ENCODE results near the gene ERGIC1. TPM values are rescaled to one million over a fixed set of nuclear protein-coding genes. Genes with fewer than 3 reads are reported as not detected.
"Not testable (repeated sequence)": the region's sequence is repeated elsewhere in the genome, so short reads cannot be mapped to it uniquely, and the experiment has no call there.

Gene ERGIC1
- polyA plus RNA-seq, 4 donors = 58.1 to 127 (median 94.1) TPM

- DNase-seq = no peak
- H3K9me3 ChIP-seq (ENCODE audit: control insufficient read depth in 2 of 2, insufficient read depth in 1 of 2, low read depth in 1 of 2, low read length in 1 of 2) = no peaks in the 10 kb centered on the region
- H3K27me3 ChIP-seq (ENCODE audit: control insufficient read depth in 3 of 3, insufficient read depth in 3 of 3, low read length in 3 of 3) = no peaks in the 10 kb centered on the region
- no peak overlapping the region for H3K4me3 ChIP-seq (ENCODE audit: low read depth in 1 of 3, low read length in 3 of 3)
- peaks cover 0 to 43% (median 0%) of the 10 kb centered on the region in 3 donors for H3K36me3 ChIP-seq (ENCODE audit: control insufficient read depth in 3 of 3, insufficient read depth in 2 of 3, low read depth in 1 of 3, low read length in 3 of 3)
- no peak for FAIRE-seq
- WGBS, 3 donors = 69 to 88% (median 80%) methylated on average over 7 of the region's 7 CpGs
- peaks cover 6 to 19% (median 19%) of the 10 kb centered on the region in 3 donors for H3K4me1 ChIP-seq (ENCODE audit: control insufficient read depth in 3 of 3, insufficient read depth in 2 of 3, low read depth in 1 of 3, low read length in 2 of 3)
- H3K27ac ChIP-seq (ENCODE audit: low read depth in 1 of 3, low read length in 2 of 3) = no peak overlapping the region
Measured at GRCh38 chr5:172845154-172845553, 11.1 kb downstream of the ERGIC1 start.

- H3K27ac ChIP-seq (ENCODE audit: low read depth in 1 of 3, low read length in 2 of 3) = no peak overlapping the region
- DNase-seq (no peak), FAIRE-seq (no peak)
- H3K9me3 ChIP-seq (ENCODE audit: control insufficient read depth in 2 of 2, insufficient read depth in 1 of 2, low read depth in 1 of 2, low read length in 1 of 2) = no peaks in the 10 kb centered on the region
- no peaks in the 10 kb centered on the region for H3K27me3 ChIP-seq (ENCODE audit: control insufficient read depth in 3 of 3, insufficient read depth in 3 of 3, low read length in 3 of 3)
- H3K36me3 ChIP-seq (ENCODE audit: control insufficient read depth in 3 of 3, insufficient read depth in 2 of 3, low read depth in 1 of 3, low read length in 3 of 3) = peaks cover 0 to 39% (median 0%) of the 10 kb centered on the region in 3 donors
- H3K4me3 ChIP-seq (ENCODE audit: low read depth in 1 of 3, low read length in 3 of 3) = no peak overlapping the region
- WGBS, 3 donors = 92 to 95% (median 95%) methylated on average over 5 of the region's 5 CpGs
- H3K4me1 ChIP-seq (ENCODE audit: control insufficient read depth in 3 of 3, insufficient read depth in 2 of 3, low read depth in 1 of 3, low read length in 2 of 3) = peaks cover 9 to 24% (median 19%) of the 10 kb centered on the region in 3 donors
Measured at GRCh38 chr5:172845576-172845975, 11.5 kb downstream of the ERGIC1 start.

GRCh38 chr5:172846249-172846648 lies 12.2 kb downstream of the ERGIC1 start:
- FAIRE-seq = no peak
- DNase-seq = no peak
- peak overlapping the region in 1 of 3 donors; percentile 8 for H3K27ac ChIP-seq (ENCODE audit: low read depth in 1 of 3, low read length in 2 of 3)
- no peaks in the 10 kb centered on the region for H3K27me3 ChIP-seq (ENCODE audit: control insufficient read depth in 3 of 3, insufficient read depth in 3 of 3, low read length in 3 of 3)
- H3K4me3 ChIP-seq (ENCODE audit: low read depth in 1 of 3, low read length in 3 of 3) = no peak overlapping the region
- peaks cover 0 to 34% (median 0%) of the 10 kb centered on the region in 3 donors for H3K36me3 ChIP-seq (ENCODE audit: control insufficient read depth in 3 of 3, insufficient read depth in 2 of 3, low read depth in 1 of 3, low read length in 3 of 3)
- H3K9me3 ChIP-seq (ENCODE audit: control insufficient read depth in 2 of 2, insufficient read depth in 1 of 2, low read depth in 1 of 2, low read length in 1 of 2) = no peaks in the 10 kb centered on the region
- H3K4me1 ChIP-seq (ENCODE audit: control insufficient read depth in 3 of 3, insufficient read depth in 2 of 3, low read depth in 1 of 3, low read length in 2 of 3) = peaks cover 9 to 24% (median 19%) of the 10 kb centered on the region in 3 donors
- 92 to 95% (median 93%) methylated on average over 5 of the region's 5 CpGs for WGBS, 3 donors

- FAIRE-seq = no peak
- no peak for DNase-seq
- WGBS, 3 donors = 48 to 65% (median 62%) methylated on average over 4 of the region's 4 CpGs
- H3K4me3 ChIP-seq (ENCODE audit: low read depth in 1 of 3, low read length in 3 of 3) = no peak overlapping the region
- H3K4me1 ChIP-seq (ENCODE audit: control insufficient read depth in 3 of 3, insufficient read depth in 2 of 3, low read depth in 1 of 3, low read length in 2 of 3) = peaks cover 10 to 24% (median 19%) of the 10 kb centered on the region in 3 donors
- peaks cover 0 to 34% (median 0%) of the 10 kb centered on the region in 3 donors for H3K36me3 ChIP-seq (ENCODE audit: control insufficient read depth in 3 of 3, insufficient read depth in 2 of 3, low read depth in 1 of 3, low read length in 3 of 3)
- H3K27me3 ChIP-seq (ENCODE audit: control insufficient read depth in 3 of 3, insufficient read depth in 3 of 3, low read length in 3 of 3) = no peaks in the 10 kb centered on the region
- H3K27ac ChIP-seq (ENCODE audit: low read depth in 1 of 3, low read length in 2 of 3) = peak overlapping the region in 1 of 3 donors; percentile 8
- no peaks in the 10 kb centered on the region for H3K9me3 ChIP-seq (ENCODE audit: control insufficient read depth in 2 of 2, insufficient read depth in 1 of 2, low read depth in 1 of 2, low read length in 1 of 2)
Measured at GRCh38 chr5:172846677-172847076, 12.6 kb downstream of the ERGIC1 start.

GRCh38 chr5:172847584-172847983 lies 13.5 kb downstream of the ERGIC1 start:
- not testable (repeated sequence) for H3K4me3 ChIP-seq (ENCODE audit: low read depth in 1 of 3, low read length in 3 of 3); DNase-seq; FAIRE-seq

GRCh38 chr5:172848419-172848818 lies 14.4 kb downstream of the ERGIC1 start:
- no peak for DNase-seq

More at GRCh38 chr5:172847584-172847983, 13.5 kb downstream of the ERGIC1 start:
- not testable (repeated sequence) for H3K9me3 ChIP-seq (ENCODE audit: control insufficient read depth in 2 of 2, insufficient read depth in 1 of 2, low read depth in 1 of 2, low read length in 1 of 2); H3K27me3 ChIP-seq (ENCODE audit: control insufficient read depth in 3 of 3, insufficient read depth in 3 of 3, low read length in 3 of 3)
- Histone ChIP-seq H3K36me3 (ENCODE audit: control insufficient read depth in 3 of 3, insufficient read depth in 2 of 3, low read depth in 1 of 3, low read length in 3 of 3) (peaks cover 0 to 34% (median 0%) of the 10 kb centered on the region in 3 donors), H3K4me1 (ENCODE audit: control insufficient read depth in 3 of 3, insufficient read depth in 2 of 3, low read depth in 1 of 3, low read length in 2 of 3) (peaks cover 13 to 25% (median 24%) of the 10 kb centered on the region in 3 donors), H3K27ac (ENCODE audit: low read depth in 1 of 3, low read length in 2 of 3) (peak overlapping the region in 1 of 3 donors; percentile 15)
- WGBS, 3 donors = 86 to 89% (median 87%) methylated on average over 13 of the region's 13 CpGs

GRCh38 chr5:172849606-172850453 lies 15.8 kb downstream of the ERGIC1 start:
- Histone ChIP-seq H3K27me3 (ENCODE audit: control insufficient read depth in 3 of 3, insufficient read depth in 3 of 3, low read length in 3 of 3) (no peaks in the 10 kb centered on the region), H3K36me3 (ENCODE audit: control insufficient read depth in 3 of 3, insufficient read depth in 2 of 3, low read depth in 1 of 3, low read length in 3 of 3) (peaks cover 0 to 33% (median 0%) of the 10 kb centered on the region in 3 donors), H3K9me3 (ENCODE audit: control insufficient read depth in 2 of 2, insufficient read depth in 1 of 2, low read depth in 1 of 2, low read length in 1 of 2) (no peaks in the 10 kb centered on the region), H3K4me3 (ENCODE audit: low read depth in 1 of 3, low read length in 3 of 3) (no peak overlapping the region), H3K4me1 (ENCODE audit: control insufficient read depth in 3 of 3, insufficient read depth in 2 of 3, low read depth in 1 of 3, low read length in 2 of 3) (peaks cover 17 to 33% (median 25%) of the 10 kb centered on the region in 3 donors), H3K27ac (ENCODE audit: low read depth in 1 of 3, low read length in 2 of 3) (peak overlapping the region; percentile 44 to 86 (median 74))
- WGBS, 3 donors = 31 to 60% (median 38%) methylated on average over 15 of the region's 15 CpGs
- peak; percentile 58 to 88 for DNase-seq
- FAIRE-seq = no peak

More at GRCh38 chr5:172848419-172848818, 14.4 kb downstream of the ERGIC1 start:
- H3K4me3 ChIP-seq (ENCODE audit: low read depth in 1 of 3, low read length in 3 of 3) = no peak overlapping the region
- 43 to 59% (median 58%) methylated on average over 3 of the region's 3 CpGs for WGBS, 3 donors
- peak overlapping the region in 2 of 3 donors; percentile 15 to 68 for H3K27ac ChIP-seq (ENCODE audit: low read depth in 1 of 3, low read length in 2 of 3)
- H3K9me3 ChIP-seq (ENCODE audit: control insufficient read depth in 2 of 2, insufficient read depth in 1 of 2, low read depth in 1 of 2, low read length in 1 of 2) = no peaks in the 10 kb centered on the region
- no peak for FAIRE-seq
- peaks cover 13 to 32% (median 24%) of the 10 kb centered on the region in 3 donors for H3K4me1 ChIP-seq (ENCODE audit: control insufficient read depth in 3 of 3, insufficient read depth in 2 of 3, low read depth in 1 of 3, low read length in 2 of 3)
- peaks cover 0 to 37% (median 0%) of the 10 kb centered on the region in 3 donors for H3K36me3 ChIP-seq (ENCODE audit: control insufficient read depth in 3 of 3, insufficient read depth in 2 of 3, low read depth in 1 of 3, low read length in 3 of 3)
- no peaks in the 10 kb centered on the region for H3K27me3 ChIP-seq (ENCODE audit: control insufficient read depth in 3 of 3, insufficient read depth in 3 of 3, low read length in 3 of 3)

- peak overlapping the region; percentile 44 to 86 (median 74) for H3K27ac ChIP-seq (ENCODE audit: low read depth in 1 of 3, low read length in 2 of 3)
- no peak overlapping the region for H3K4me3 ChIP-seq (ENCODE audit: low read depth in 1 of 3, low read length in 3 of 3)
- H3K36me3 ChIP-seq (ENCODE audit: control insufficient read depth in 3 of 3, insufficient read depth in 2 of 3, low read depth in 1 of 3, low read length in 3 of 3) = peaks cover 0 to 34% (median 1%) of the 10 kb centered on the region in 3 donors
- H3K4me1 ChIP-seq (ENCODE audit: control insufficient read depth in 3 of 3, insufficient read depth in 2 of 3, low read depth in 1 of 3, low read length in 2 of 3) = peaks cover 21 to 36% (median 28%) of the 10 kb centered on the region in 3 donors
- 84 to 91% (median 91%) methylated on average over 6 of the region's 6 CpGs for WGBS, 3 donors
- no peaks in the 10 kb centered on the region for H3K9me3 ChIP-seq (ENCODE audit: control insufficient read depth in 2 of 2, insufficient read depth in 1 of 2, low read depth in 1 of 2, low read length in 1 of 2)
- H3K27me3 ChIP-seq (ENCODE audit: control insufficient read depth in 3 of 3, insufficient read depth in 3 of 3, low read length in 3 of 3) = no peaks in the 10 kb centered on the region
- DNase-seq (no peak), FAIRE-seq (no peak)
Measured at GRCh38 chr5:172850454-172850797, 16.4 kb downstream of the ERGIC1 start.

All from small intestine (tissue), 7 donors.